ENCODE measurements around the gene MPV17. TPM values are rescaled to one million over a fixed set of nuclear protein-coding genes. Genes with fewer than 3 reads are reported as not detected.

MPV17 gene
- total and polyA plus RNA-seq, 2 of the 13 experiments (the other 11 are each of a cell fraction or from before 2014, with no cell fraction given), result 48.9 to 129 TPM

- TF ChIP-seq ZBTB10 (CRISPR knock-in tag; IDR thresholded peaks at IDR 0.05; ENCODE audit: borderline replicate concordance), result peak; percentile 60; the same call in 1 of the 2 replicates
- peak; percentile 96 for TF ChIP-seq USF2 (IDR thresholded peaks at IDR 0.05; ENCODE audit: low read depth, low read length)
- peak; percentile 97; the same call in 1 of the 2 replicates for TF ChIP-seq USF2 (CRISPR knock-in tag; IDR thresholded peaks at IDR 0.05; ENCODE audit: borderline replicate concordance)
- peak; percentile 43; the same call in 1 of the 2 replicates for TF ChIP-seq ZNF710 (CRISPR knock-in tag; IDR thresholded peaks at IDR 0.05; ENCODE audit: borderline replicate concordance)
- peak; percentile 50; the same call in 1 of the 2 replicates for TF ChIP-seq ZNF784 (CRISPR knock-in tag; IDR thresholded peaks at IDR 0.05; ENCODE audit: borderline replicate concordance)
- peak; percentile 64 for TF ChIP-seq ZBTB4 (CRISPR knock-in tag; IDR thresholded peaks at IDR 0.05; ENCODE audit: borderline replicate concordance)
- TF ChIP-seq ZNF766 (CRISPR knock-in tag; IDR thresholded peaks at IDR 0.05; ENCODE audit: borderline replicate concordance), result peak; percentile 89
- TF ChIP-seq LCORL (IDR thresholded peaks at IDR 0.05), result 0 out of 2 replicates have a peak, but pooled peaks have one; percentile 12
- TF ChIP-seq LCORL (CRISPR knock-in tag; IDR thresholded peaks at IDR 0.05), result peak; percentile 90
- TF ChIP-seq PHF21A (CRISPR knock-in tag; IDR thresholded peaks at IDR 0.05), result peak; percentile 29; the same call in 1 of the 2 replicates
- peak; percentile 65 for TF ChIP-seq PAXIP1 (CRISPR knock-in tag; conservative IDR thresholded peaks at IDR 0.05)
Measured at GRCh38 chr2:27322766-27323595, at the start of gene MPV17 (continued).

All from HepG2 (cell line).